ENCODE measurements around the gene COMMD8.

DNA sequence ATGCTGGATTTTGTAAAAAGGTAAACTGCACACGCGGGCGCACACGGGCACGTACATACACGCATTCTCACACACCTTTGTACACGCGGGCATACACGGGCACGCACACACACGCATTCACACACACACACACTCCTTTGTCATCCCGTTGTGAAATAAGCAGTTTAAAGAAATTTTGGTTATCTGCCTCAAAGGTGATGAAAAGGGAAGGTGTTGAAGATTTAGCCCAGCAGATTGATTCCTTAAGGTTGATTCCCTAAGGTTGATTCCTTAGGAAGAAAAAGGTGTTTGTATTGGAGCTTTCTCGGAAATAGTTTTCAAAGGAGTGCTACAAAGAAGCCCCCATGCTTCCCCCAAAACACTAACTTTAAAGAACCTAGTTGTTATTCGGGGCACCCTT lies 22.3 kb upstream of the COMMD8 start:
- TF ChIP-seq EP300 (IDR thresholded peaks at IDR 0.05): no peak
- TF ChIP-seq, protein P1, sequence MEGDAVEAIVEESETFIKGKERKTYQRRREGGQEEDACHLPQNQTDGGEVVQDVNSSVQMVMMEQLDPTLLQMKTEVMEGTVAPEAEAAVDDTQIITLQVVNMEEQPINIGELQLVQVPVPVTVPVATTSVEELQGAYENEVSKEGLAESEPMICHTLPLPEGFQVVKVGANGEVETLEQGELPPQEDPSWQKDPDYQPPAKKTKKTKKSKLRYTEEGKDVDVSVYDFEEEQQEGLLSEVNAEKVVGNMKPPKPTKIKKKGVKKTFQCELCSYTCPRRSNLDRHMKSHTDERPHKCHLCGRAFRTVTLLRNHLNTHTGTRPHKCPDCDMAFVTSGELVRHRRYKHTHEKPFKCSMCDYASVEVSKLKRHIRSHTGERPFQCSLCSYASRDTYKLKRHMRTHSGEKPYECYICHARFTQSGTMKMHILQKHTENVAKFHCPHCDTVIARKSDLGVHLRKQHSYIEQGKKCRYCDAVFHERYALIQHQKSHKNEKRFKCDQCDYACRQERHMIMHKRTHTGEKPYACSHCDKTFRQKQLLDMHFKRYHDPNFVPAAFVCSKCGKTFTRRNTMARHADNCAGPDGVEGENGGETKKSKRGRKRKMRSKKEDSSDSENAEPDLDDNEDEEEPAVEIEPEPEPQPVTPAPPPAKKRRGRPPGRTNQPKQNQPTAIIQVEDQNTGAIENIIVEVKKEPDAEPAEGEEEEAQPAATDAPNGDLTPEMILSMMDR (IDR thresholded peaks at IDR 0.05): no peak
- no peak for TF ChIP-seq POLR2A (IDR thresholded peaks at IDR 0.05; ENCODE audit: low read length)
- no peak for TF ChIP-seq CBX8 (IDR thresholded peaks at IDR 0.05)
- no peak for TF ChIP-seq MYC (IDR thresholded peaks at IDR 0.05; ENCODE audit: borderline replicate concordance, low read length)
- TF ChIP-seq, protein P2, sequence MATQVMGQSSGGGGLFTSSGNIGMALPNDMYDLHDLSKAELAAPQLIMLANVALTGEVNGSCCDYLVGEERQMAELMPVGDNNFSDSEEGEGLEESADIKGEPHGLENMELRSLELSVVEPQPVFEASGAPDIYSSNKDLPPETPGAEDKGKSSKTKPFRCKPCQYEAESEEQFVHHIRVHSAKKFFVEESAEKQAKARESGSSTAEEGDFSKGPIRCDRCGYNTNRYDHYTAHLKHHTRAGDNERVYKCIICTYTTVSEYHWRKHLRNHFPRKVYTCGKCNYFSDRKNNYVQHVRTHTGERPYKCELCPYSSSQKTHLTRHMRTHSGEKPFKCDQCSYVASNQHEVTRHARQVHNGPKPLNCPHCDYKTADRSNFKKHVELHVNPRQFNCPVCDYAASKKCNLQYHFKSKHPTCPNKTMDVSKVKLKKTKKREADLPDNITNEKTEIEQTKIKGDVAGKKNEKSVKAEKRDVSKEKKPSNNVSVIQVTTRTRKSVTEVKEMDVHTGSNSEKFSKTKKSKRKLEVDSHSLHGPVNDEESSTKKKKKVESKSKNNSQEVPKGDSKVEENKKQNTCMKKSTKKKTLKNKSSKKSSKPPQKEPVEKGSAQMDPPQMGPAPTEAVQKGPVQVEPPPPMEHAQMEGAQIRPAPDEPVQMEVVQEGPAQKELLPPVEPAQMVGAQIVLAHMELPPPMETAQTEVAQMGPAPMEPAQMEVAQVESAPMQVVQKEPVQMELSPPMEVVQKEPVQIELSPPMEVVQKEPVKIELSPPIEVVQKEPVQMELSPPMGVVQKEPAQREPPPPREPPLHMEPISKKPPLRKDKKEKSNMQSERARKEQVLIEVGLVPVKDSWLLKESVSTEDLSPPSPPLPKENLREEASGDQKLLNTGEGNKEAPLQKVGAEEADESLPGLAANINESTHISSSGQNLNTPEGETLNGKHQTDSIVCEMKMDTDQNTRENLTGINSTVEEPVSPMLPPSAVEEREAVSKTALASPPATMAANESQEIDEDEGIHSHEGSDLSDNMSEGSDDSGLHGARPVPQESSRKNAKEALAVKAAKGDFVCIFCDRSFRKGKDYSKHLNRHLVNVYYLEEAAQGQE (IDR thresholded peaks at IDR 0.05): no peak
- TF ChIP-seq RARB (CRISPR knock-in tag; IDR thresholded peaks at IDR 0.05): no peak

Measured in A549 (cell line).